Mucosa of gallbladder (tissue), 1 donor: ENCODE results near the gene TNF. TPM values are rescaled to one million over a fixed set of nuclear protein-coding genes. Genes with fewer than 3 reads are reported as not detected.

Experiments used
- total RNA-seq: library from RNA; stranded (reverse); gene quantifications from one replicate; pipeline ENCODE4 v1.2.1, GENCODE V29; 2021
- donor health status: DM: no; HTN: no; CAD: no.

TNF gene
- total RNA-seq, 1 donor from 2014 or later, result 6.6 TPM

Other genes with a start within 250 kb of the TNF start
- gene HLA-B, start 218.4 kb upstream of the TNF start, total RNA-seq, result 1,432 TPM
- gene MICA, start 172.0 kb upstream of the TNF start, total RNA-seq, result 31.7 TPM
- 2.7 TPM for gene MICB, start 77.4 kb upstream of the TNF start, total RNA-seq
- gene MCCD1, start 46.6 kb upstream of the TNF start, total RNA-seq, result not detected
- 246 TPM for gene DDX39B, start 33.6 kb upstream of the TNF start, total RNA-seq
- 4.1 TPM for gene ATP6V1G2, start 29.0 kb upstream of the TNF start, total RNA-seq
- 27.7 TPM for gene NFKBIL1, start 28.0 kb upstream of the TNF start, total RNA-seq
- gene LTA, start 3.3 kb upstream of the TNF start, total RNA-seq, result 1.9 TPM
- 4.9 TPM for gene LTB, start 6.9 kb downstream of the TNF start, total RNA-seq
- gene LST1, start 10.7 kb downstream of the TNF start, total RNA-seq, result 18.4 TPM
- not detected for gene NCR3, start 17.4 kb downstream of the TNF start, total RNA-seq
- gene AIF1, start 39.7 kb downstream of the TNF start, total RNA-seq, result 26.8 TPM
- gene PRRC2A, start 45.1 kb downstream of the TNF start, total RNA-seq, result 162 TPM
- 288 TPM for gene BAG6, start 77.1 kb downstream of the TNF start, total RNA-seq
- gene APOM, start 80.3 kb downstream of the TNF start, total RNA-seq, result 2.2 TPM
- 30.5 TPM for gene C6orf47, start 85.2 kb downstream of the TNF start, total RNA-seq
- 18.7 TPM for gene GPANK1, start 89.4 kb downstream of the TNF start, total RNA-seq
- gene CSNK2B, start 90.5 kb downstream of the TNF start, total RNA-seq, result 108 TPM
- gene LY6G5B, start 94.4 kb downstream of the TNF start, total RNA-seq, result 8.1 TPM
- gene LY6G5C, start 105.5 kb downstream of the TNF start, total RNA-seq, result 5.2 TPM
- gene ABHD16A, start 127.8 kb downstream of the TNF start, total RNA-seq, result 103 TPM
- not detected for gene LY6G6F, start 131.3 kb downstream of the TNF start, total RNA-seq
- gene LY6G6D, start 139.8 kb downstream of the TNF start, total RNA-seq, result not detected
- not detected for gene LY6G6C, start 146.2 kb downstream of the TNF start, total RNA-seq
- gene MPIG6B, start 147.8 kb downstream of the TNF start, total RNA-seq, result 0.37 TPM
- gene DDAH2, start 153.7 kb downstream of the TNF start, total RNA-seq, result 130 TPM
- gene CLIC1, start 161.0 kb downstream of the TNF start, total RNA-seq, result 394 TPM
- 19.7 TPM for gene MSH5, start 164.4 kb downstream of the TNF start, total RNA-seq
- 2.7 TPM for gene SAPCD1, start 187.1 kb downstream of the TNF start, total RNA-seq
- gene VWA7, start 201.8 kb downstream of the TNF start, total RNA-seq, result 18.5 TPM
- gene VARS1, start 220.2 kb downstream of the TNF start, total RNA-seq, result 49.7 TPM
- gene LSM2, start 231.4 kb downstream of the TNF start, total RNA-seq, result 32.5 TPM
- gene HSPA1L, start 239.7 kb downstream of the TNF start, total RNA-seq, result 2.8 TPM
- 347 TPM for gene HSPA1A, start 240.0 kb downstream of the TNF start, total RNA-seq